ENCODE data around the gene DNMT3A. TPM values are rescaled to one million over a fixed set of nuclear protein-coding genes. Genes with fewer than 3 reads are reported as not detected.

DNMT3A gene
- total RNA-seq, 1 donor from 2014 or later: 58.1 TPM

GRCh38 chr2:25358249-25358815, 16.6 kb upstream of the DNMT3A start:
- no peak overlapping the region for H3K4me3 ChIP-seq (ENCODE audit: insufficient read depth, low read depth, low read length)
- FAIRE-seq (no peak), DNase-seq (ENCODE audit: low read depth) (no peak)
- no peaks in the 10 kb centered on the region for H4K20me1 ChIP-seq (ENCODE audit: insufficient read depth, low read length)
- no peaks in the 10 kb centered on the region for H3K79me2 ChIP-seq (ENCODE audit: insufficient read depth, low read length)
- Mint-ChIP-seq H3K27ac (ENCODE audit: unreplicated experiment) (no peak overlapping the region), H3K9me3 (ENCODE audit: unreplicated experiment) (peaks cover 10% of the 10 kb centered on the region), H3K4me3 (ENCODE audit: unreplicated experiment) (no peak overlapping the region), H3K36me3 (ENCODE audit: low read depth, unreplicated experiment) (no peaks in the 10 kb centered on the region), H3K4me1 (ENCODE audit: low read depth, unreplicated experiment) (no peaks in the 10 kb centered on the region), H3K27me3 (ENCODE audit: low read depth, unreplicated experiment) (peaks cover 17% of the 10 kb centered on the region)
- peaks cover 2% of the 10 kb centered on the region for H3K9me3 ChIP-seq (ENCODE audit: insufficient read depth, low read depth, low read length)
- no peaks in the 10 kb centered on the region for H3K36me3 ChIP-seq (ENCODE audit: insufficient read depth, low read length)
- H2AFZ ChIP-seq (ENCODE audit: low read depth, low read length): no peak overlapping the region
- peaks cover 4% of the 10 kb centered on the region for H3K4me1 ChIP-seq (ENCODE audit: insufficient read depth, low read length)
- H3K27ac ChIP-seq (ENCODE audit: low read depth, low read length): no peak overlapping the region
- no peak overlapping the region for H3K4me2 ChIP-seq (ENCODE audit: low read length)
- H3K27me3 ChIP-seq (ENCODE audit: insufficient read depth, low read length): no peaks in the 10 kb centered on the region
- TF ChIP-seq EZH2 (IDR thresholded peaks at IDR 0.05; ENCODE audit: insufficient read depth, low read length) (no peak), CTCF (IDR thresholded peaks at IDR 0.05; ENCODE audit: insufficient read depth, low read depth, low read length) (no peak)
- H3K9ac ChIP-seq (ENCODE audit: low read length): no peak overlapping the region

GRCh38 chr2:25356088-25356487, 14.4 kb upstream of the DNMT3A start:
- H3K27ac Mint-ChIP-seq (ENCODE audit: unreplicated experiment): no peak overlapping the region
- no peak for FAIRE-seq

More at GRCh38 chr2:25356088-25356487, 14.4 kb upstream of the DNMT3A start:
- Mint-ChIP-seq H3K4me3 (ENCODE audit: unreplicated experiment) (no peak overlapping the region), H3K27me3 (ENCODE audit: low read depth, unreplicated experiment) (peaks cover 24% of the 10 kb centered on the region), H3K9me3 (ENCODE audit: unreplicated experiment) (peaks cover 10% of the 10 kb centered on the region), H3K4me1 (ENCODE audit: low read depth, unreplicated experiment) (no peaks in the 10 kb centered on the region), H3K36me3 (ENCODE audit: low read depth, unreplicated experiment) (no peaks in the 10 kb centered on the region)
- Histone ChIP-seq H3K4me1 (ENCODE audit: insufficient read depth, low read length) (no peaks in the 10 kb centered on the region), H3K9ac (ENCODE audit: low read length) (no peak overlapping the region), H3K4me2 (ENCODE audit: low read length) (no peak overlapping the region), H3K27ac (ENCODE audit: low read depth, low read length) (no peak overlapping the region), H3K4me3 (ENCODE audit: insufficient read depth, low read depth, low read length) (no peak overlapping the region), H3K79me2 (ENCODE audit: insufficient read depth, low read length) (no peaks in the 10 kb centered on the region), H4K20me1 (ENCODE audit: insufficient read depth, low read length) (no peaks in the 10 kb centered on the region), H3K36me3 (ENCODE audit: insufficient read depth, low read length) (no peaks in the 10 kb centered on the region), H3K27me3 (ENCODE audit: insufficient read depth, low read length) (no peaks in the 10 kb centered on the region), H3K9me3 (ENCODE audit: insufficient read depth, low read depth, low read length) (peaks cover 2% of the 10 kb centered on the region), H2AFZ (ENCODE audit: low read depth, low read length) (no peak overlapping the region)
- TF ChIP-seq CTCF (IDR thresholded peaks at IDR 0.05; ENCODE audit: insufficient read depth, low read depth, low read length) (no peak), EZH2 (IDR thresholded peaks at IDR 0.05; ENCODE audit: insufficient read depth, low read length) (no peak)
- DNase-seq (ENCODE audit: low read depth): no peak
